IPS-NIHi7 (cell line): Measurements from ENCODE around the gene ADAP1.

ENCODE experiments used
- DNase-seq: peaks from one replicate; pipeline ENCODE4 v3.0.0; 2012; ENCODE audit warnings: mixed read lengths; ENCODE audit errors: extremely low spot score

ADAP1 gene

DNA sequence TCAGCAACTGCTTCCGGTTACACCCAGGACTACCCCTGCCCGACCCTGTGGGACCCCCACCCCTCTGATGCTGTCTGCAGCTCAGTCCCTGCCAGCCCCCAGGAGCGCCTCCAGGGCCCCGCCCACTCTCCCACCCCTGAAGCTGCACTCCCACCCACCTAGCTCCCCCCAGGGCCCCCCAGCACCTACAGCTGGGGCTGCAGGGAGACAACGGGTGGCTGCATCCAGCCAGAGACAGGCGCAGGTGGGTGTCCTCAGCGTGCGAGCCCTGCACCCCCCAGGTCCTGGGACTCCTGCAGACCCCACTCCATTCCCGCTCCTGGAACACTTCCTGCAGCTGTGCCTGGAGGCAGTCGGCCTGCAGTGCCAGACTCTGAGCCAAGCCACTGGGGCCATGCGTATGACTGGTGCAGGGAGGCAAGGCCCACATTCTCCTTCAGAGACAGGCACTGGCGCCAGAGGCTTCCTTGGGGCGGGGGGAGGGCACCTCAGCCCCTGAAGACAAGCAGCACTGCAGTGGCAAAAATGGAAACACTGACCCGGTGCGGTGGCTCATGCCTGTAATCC, 34.6 kb upstream of the ADAP1 start:
- DNase-seq, result no peak

DNA sequence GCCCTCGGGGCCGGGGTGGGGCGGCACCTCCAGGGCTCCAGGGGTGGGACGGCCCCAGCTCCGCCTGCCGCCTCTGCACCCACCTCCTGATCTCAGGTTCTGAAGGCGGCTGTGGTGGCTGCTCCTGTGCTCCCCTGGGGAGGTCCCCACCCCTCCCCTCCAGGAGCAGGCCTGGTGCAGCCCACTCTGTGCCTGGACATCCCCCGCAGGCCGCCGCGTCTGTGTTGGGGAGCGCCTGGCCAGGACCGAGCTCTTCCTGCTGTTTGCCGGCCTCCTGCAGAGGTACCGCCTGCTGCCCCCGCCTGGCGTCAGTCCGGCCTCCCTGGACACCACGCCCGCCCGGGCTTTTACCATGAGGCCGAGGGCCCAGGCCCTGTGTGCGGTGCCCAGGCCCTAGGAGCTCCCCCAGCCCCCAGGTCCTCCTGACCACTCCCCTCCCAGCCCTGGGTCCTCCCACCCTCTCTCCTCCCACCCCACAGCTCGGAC, 34.0 kb upstream of the ADAP1 start:
- no peak for DNase-seq

DNA sequence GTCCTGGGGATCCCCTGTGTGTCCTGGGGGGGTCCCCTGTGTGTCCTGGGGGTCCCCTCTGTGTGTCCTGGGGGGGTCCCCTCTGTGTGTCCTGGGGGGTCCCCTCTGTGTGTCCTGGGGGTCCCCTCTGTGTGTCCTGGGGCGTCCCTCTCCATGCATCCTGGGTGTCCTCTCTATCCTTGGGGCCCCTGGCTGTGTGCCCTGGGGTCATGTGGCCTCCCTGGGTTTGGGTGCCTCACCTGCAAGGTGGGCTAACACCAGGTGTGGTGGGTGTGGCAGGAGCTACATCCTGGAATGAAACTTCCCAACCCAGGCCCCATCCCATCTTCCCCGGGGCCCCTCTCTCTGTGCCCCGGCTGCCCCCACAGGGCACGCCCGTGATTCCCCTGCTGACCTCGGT, 33.4 kb upstream of the ADAP1 start:
- no peak for DNase-seq

DNA sequence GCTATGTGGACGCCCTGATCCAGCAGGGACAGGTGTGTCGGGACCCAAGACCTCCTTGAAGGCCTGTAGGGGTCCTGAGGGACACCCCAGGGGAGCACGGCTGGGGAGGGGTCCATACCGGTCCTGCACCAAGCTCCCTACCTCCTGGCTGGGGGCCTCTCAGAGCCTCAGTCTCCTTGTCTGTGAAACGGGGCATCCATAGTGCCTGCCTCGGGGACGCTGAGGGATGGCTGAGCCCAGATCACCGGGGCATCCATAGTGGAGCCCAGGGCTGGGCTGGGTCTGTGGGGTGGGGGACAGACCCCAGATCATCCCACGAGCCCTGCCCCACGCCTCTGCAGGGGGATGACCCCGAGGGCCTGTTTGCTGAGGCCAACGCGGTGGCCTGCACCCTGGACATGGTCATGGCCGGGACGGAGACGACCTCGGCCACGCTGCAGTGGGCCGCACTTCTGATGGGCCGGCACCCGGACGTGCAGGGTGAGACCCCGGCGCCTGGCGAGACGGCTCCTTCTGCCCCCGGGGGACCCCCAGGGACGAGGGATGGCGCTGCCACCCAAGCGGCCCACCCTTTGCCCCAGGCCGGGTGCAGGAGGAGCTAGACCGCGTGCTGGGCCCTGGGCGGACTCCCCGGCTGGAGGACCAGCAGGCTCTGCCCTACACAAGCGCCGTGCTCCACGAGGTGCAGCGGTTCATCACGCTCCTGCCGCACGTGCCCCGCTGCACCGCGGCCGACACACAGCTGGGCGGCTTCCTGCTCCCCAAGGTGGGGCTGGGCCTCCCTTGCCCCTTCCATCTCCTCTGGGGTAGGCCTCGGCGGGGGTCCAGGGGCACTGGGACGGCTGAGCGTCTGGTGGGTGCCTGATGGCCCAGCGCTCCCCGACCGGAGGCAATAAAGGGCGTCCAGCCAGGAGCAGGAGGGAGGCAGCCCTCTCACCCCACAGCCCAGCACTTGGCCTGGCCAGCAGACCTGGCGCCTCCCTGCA, 32.6 kb upstream of the ADAP1 start:
- DNase-seq, result no peak

DNA sequence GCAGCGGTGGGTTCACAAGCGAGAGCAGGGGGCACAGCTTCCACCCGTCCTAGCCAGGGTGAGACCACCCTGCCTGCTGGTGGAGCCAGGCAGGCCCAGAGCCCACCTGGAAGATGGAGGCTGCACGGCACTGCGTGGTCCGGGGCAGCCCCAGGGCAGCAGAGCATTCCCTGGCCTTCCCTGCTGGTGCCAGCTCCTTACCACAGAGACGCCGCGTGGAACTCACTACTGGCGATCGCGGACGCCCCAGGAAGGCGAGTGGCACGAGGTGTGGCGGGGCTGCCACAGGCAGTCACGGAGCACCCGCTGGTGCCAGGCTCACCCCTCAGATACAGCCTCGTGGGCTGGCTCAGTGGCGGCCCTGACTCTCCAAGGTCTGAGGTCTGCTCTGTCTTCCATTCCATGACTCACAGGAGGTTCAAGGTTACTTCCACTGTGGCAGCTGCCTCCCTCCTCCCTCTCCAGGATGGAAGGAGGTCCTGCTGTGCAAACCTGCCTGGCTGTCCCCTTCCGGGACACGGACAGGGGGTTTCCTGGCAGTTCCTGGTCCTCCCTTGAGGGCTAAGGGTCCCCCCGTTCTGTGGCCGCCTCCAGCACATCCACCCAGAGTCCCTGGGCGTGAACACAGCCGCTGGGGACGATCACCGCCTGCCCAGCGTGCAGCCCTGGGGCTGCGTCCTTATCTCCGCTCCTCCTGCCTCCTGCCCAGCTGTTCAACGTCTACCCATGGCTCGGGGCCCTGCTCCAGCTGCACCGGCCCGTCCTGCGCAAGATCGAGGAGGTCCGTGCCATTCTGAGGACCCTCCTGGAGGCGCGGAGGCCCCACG, 31.6 kb upstream of the ADAP1 start:
- no peak for DNase-seq

DNA sequence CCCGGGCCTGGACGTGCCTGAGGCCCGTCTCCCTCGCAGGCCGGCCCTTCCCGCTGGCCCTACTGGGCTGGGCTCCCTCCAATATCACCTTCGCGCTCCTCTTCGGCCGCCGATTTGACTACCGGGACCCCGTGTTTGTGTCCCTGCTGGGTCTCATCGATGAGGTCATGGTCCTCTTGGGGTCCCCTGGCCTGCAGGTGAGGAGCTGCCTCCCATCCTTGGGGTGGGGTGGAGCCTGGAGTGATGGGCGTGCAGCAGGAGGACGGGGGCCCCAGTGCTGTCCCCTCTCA, 30.6 kb upstream of the ADAP1 start:
- no peak for DNase-seq

DNA sequence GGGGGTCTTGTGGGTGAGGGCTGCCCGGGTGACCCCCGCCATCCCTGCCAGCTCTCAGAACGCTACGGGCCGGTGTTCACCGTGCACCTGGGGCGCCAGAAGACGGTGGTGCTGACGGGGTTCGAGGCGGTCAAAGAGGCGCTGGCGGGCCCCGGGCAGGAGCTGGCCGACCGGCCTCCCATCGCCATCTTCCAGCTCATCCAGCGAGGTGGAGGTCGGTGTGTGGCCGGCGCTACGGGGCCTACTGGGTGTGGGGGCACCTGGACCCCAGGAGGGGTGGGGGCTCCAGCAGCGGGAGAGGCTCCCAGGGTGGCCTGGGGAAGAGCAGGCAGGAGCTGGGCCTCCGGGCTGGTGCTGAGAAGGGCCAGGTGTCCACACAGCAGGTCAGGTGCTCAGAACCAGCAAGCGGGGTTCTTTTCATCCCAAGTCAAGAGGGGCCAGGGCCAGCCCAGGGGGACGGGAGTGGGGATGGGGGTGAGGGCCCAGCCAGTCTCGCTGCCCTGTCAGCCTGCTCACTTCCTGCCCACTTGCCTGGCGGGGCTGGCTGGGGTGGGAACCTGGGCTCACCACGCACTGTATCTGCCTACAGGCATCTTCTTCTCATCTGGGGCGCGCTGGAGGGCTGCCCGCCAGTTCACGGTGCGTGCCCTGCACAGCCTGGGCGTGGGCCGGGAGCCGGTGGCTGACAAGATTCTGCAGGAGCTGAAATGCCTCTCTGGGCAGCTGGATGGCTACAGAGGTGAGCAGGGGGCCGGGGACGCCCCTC, 30.1 kb upstream of the ADAP1 start:
- DNase-seq, result no peak

DNA sequence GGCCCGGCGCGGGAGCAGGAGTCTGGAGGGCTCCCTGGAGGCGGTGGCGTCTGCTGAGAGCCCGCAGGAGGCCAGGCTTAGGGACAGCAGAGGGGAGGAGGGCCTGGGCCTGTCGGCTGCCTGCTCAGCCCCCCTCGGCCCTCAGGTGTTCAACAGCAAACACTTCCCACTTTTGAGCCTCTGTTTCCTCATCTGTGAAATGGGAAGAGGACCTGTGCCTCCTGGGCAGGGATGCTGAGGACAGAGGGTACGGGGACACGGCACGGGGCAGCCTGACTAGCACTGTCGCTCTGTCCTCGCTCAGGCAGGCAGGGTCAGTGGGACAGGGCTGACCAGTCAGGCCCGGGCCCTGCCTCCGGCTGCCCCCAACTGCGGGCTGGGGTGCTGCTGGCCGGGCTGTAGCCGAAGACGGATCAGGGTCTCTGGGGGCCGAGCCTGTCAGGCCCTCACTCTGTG, 29.2 kb upstream of the ADAP1 start:
- DNase-seq, result no peak

DNA sequence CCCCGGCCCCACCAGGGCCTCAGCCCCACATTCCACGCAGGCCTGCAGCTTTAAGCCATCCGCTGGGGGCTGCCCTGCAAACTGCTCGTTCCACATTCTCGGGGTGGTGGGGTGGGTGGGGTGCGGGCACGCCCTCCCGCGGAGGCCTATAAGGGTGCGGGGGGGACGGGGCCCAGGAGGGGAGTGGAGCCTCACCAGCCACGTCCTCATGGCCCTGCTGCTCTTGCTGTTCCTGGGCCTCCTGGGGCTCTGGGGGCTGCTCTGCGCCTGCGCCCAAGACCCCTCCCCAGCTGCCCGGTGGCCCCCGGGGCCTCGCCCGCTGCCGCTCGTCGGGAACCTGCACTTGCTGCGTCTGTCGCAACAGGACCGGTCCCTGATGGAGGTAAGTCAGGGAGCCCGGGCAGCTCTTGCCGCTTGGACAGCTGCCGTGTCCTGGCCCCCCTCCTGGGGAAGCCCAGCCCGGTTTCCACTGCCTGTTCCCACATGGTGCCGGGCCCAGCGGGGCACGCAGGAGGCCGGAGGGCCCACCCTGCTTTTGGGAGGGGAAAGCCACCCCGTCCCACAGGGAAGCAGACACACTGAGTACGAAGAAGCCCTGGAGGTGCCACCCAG, 28.6 kb upstream of the ADAP1 start, which contains the start of gene CYP2W1:
CYP2W1 (plus strand) TSS at position 178 of the 612 bp plus-strand sequence; CDS start at position 209, 31 bp downstream.
- DNase-seq, result no peak

DNA sequence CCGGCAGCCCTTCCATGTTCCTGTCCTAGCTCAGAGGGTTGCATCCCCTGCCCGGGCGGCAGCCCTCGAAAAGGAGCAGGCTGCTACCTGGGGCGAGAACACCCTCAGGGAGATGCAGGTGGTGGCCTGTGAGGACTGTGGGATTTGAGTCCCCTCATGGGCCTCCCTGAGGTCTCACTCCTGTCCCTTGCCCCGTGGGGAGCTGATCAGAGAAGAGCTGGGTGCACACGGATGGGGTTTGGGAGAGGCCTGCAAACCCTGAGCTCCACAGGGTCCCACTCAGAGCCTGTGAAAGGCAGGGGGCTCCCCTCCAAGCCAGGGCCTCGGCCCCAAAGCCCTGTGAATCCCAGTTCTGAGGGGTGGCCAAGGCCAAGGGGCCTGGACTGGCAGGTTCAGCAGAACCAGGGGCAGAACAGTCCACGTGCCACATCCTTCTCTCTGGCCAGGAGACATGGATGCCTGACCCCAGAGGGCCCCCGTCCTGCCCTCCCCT, 28.1 kb upstream of the ADAP1 start:
- DNase-seq, result no peak

DNA sequence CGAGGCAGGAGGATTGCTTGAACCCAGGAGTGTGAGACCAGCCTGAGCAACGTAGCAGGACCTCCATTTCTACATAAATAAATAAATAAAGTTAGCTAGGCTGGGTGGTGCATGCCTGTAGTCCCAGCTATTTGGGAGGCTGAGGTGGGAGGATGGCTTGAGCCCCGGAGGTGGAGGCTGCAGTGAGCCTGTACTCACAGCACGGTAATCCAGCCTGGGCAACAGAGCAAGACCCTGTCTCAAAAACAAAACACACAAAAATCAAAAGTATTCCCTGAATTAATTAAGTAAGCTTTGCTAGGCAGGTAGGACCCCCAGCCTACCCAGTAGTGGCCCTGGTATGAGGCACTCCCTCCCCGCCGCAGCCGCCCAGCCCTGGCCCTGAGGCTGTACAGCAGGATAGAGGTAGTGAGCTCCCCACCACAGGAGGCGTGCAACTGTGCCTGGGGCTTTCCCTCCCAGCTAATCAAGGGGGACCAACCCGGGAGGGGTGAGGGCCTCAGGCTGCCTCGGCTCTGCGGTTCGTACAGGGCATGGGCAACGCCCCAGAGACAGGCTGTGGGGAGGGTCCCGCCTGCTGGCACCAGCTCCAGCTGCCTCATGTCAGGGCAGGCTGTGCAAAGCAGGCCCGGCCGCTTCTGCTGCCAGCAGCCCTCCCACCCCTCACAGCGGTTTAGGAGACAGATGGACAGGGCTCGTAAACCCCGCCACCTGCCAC, 27.5 kb upstream of the ADAP1 start:
- DNase-seq, result no peak

DNA sequence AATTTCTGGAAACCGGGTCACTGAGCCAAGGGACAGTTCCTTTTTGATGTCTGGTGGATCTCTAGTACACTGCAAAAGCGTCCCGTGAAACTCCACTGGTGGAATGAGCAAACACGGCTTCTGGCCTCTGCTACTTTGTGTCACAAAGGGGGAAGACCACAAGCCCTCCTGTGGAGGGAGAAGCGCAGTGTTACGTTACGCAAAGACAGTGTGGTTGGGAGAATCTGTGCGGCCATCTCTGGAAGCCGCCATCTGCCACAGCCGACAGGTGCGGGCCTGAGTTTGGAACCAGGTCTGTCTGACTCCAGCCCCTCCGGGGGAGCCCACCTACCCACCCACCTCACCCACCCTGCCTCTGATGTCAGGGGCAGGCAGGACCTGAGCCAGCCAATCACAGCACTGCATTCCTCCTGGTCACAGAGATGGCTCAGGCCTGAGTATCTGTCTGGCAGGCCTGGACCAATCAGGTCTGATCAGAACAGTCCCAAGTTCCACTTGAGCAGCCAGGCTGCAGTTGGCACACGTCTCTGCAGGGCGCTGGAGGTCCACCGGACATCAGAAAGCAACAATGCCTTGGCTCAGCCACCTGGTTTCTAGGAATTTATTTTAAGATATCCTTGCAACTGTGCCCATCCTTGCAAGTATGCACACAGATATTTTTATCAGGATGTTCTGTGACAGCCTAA, 25.5 kb upstream of the ADAP1 start:
- DNase-seq, result peak; percentile 40

DNA sequence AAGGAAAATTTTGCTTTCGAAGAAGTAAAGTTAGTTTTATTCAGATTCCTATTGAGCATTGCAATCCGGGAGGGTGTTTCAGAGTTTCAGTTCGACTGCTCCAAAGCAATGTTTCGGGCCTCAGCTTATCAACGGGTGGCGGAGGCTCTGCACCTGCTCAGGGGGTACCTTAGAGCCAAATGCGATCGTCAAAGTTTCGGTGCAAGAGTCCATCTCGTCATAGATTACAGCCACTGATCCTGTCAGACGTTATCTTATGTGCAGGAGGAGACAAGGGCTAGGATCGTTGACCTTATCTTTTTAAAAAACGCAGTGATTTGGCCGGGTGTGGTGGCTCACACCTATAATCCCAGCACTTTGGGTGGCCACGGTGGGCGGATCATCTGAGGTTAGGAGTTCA, 24.7 kb upstream of the ADAP1 start:
- DNase-seq, result no peak

DNA sequence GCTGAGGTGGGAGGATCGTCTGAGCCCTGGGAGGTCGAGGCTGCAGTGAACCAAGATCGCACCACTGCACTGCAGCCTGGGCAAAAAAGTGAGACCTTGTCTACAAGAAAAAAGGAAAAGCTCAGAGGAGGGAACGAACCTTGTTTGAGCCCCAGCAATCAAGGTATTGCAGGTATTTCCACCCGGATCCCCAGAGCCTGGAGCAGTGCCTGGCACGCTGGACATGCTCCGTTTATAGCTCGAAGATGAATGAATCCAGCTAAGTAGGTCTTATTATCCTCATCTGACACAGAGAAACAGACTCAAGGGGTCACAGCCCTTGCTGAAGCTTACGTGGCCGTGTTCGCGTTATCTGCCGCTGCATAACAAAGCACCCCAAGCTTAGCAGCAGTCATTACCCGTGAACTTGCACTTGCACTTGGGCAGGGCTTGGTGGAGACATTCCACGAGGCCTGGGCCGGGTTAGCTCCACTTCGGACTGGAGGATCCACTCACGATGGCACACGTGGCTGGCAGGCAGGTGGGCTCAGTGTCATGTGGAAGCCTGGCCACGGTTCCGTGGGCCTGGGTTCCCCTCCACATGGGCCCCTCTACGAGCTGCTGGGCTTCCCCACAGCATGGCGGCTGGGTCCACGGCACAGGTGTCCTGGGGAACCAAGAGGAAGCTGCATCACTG, 24.1 kb upstream of the ADAP1 start:
- DNase-seq, result no peak

DNA sequence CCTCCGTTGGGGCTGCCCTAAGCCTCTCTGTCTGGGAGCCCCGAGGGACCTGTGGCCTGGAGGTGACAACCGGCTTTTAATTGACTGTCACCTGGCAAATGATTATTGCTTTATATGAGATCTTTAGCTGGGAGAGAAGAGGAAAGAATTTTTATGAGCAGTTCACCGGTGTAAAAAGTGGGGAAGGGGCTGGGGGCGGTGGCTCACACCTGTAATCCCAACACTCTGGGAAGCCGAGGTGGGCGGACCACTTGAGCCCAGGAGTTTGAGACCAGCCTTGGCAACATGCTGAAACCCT, 23.5 kb upstream of the ADAP1 start:
- no peak for DNase-seq

DNA sequence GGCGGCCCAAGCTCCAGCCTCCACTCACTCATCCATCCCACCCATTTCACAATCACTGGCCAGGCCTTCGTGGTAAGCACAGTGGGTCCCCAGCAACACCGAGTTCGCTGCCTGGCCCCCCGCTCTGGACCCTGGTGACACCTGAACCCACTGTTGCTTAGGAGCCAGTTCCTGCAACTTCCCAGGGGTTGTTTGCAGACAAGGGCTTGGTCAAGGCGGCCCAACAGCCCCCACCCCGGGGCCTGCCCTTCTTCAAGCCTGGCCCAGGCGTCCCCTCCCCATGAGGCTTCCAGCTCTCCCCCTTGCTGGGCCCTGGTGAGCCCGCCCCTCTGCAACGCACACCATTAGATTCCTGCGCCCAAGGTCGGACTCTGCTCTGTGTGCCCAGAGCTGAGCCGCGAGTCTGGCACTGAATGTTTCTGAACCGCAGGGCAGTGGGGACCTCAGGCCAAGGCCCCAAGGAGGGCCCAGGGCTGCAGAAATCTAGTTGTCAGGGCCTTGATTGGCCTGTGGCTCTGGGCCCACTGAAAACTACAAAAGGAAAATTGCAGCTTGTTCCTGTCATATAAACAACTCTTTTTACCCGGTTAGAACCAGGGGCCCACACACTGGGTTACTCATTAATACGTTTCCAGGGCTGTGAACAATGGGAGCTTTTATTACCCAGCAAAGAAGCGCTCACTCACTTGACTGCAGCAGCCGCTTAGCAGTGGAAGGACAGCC, 23.0 kb upstream of the ADAP1 start:
- DNase-seq, result no peak

DNA sequence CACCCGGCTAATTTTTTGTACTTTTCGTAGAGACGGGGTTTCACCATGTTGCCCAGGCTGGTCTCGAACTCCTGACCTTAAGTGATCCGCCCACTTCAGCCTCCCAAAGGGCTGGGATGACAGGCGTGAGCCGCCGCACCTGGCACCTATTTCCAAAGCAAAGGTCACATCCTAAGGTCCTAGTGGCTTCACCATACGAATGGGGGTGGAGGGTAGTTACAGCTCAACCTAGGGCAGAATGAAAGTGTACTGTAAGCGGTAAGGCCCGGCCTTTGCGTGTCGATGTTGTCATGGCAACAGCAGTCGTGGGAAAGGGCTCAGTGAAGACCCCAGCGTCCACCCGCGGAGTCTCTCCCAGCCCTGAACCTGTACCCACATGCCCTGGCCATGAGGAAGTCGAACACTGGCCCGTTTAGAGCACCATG, 22.4 kb upstream of the ADAP1 start:
- DNase-seq, result no peak

DNA sequence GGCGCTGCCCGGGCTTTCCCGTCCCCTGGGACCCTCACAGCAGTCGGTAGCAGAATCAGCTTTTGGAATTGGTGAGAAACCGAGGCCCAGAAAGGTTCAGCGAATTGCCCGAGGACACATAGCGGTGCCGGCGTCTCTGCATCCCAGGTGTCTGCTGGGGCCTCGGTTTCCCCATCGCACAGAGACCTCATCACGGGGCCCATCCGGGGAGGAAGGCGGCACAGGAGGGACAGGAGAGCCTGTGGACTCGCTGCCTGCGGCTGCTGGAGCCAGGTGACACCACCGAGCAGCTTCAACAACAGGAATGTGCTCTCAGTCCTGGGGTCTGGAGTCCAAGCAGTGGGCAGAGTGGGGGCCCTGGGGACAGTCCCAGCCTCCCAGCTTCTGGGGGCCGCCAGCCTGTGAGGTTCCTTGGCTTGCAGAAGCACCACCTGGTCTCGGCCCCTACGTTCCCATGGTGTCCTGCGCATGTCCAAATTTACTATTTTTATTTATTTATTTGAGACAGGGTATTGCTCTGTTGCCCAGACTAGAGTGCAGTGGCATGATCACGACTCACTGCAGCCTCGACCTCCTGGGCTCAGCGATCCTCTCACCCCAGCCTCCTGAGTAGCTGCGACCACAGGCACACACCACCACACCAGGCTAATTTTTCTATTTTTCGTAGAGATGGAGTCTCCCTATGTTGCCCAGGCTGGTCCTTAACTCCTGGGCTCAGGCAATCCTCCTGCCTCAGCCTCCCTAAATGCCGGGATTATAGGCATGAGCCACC, 21.4 kb upstream of the ADAP1 start:
- no peak for DNase-seq
